ENCODE measurements around the gene IRF9.

Gene IRF9

DNA sequence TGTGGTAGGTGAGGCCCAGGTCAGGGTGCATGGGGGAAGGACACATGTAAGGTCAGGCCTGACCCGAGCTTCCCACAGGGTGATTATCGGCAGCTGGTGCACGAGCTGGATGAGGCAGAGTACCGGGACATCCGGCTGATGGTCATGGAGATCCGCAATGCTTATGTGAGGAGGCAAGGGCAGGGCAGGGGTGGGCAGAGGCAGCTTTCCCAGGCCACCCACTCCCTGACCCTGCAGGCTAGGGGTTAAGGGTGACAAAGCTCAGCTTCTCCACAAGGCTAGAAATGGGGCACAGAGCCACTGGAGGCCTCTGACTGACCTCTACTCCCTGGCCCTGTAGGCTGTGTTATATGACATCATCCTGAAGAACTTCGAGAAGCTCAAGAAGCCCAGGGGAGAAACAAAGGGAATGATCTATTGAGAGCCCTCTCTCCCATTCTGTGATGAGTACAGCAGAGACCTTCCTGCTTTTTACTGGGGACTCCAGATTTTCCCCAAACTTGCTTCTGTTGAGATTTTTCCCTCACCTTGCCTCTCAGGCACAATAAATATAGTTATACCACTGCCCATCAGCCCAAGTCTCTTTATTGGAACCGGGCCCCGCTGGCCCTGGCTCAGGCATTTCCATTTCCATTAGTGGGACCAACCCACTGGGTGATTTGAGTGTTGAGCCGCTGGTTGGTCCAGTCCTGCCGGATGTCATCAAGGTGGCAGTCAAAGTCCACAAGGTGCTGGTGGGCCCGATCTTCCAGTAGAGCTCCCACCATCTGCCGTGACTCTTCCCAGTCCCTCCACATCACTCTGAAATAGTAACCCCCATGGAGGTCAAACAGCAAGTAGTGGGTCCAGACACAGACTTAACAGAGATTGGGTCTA is 22.4 kb upstream of the IRF9 start:
- no peaks in the 10 kb centered on the region; the same call in 1 of the 2 replicates for H3K4me1 ChIP-seq (ENCODE audit: insufficient read depth, low read length)
- no peak overlapping the region for H3K9ac ChIP-seq (ENCODE audit: low read depth, low read length)
- no peaks in the 10 kb centered on the region for H3K9me3 ChIP-seq (ENCODE audit: control insufficient read depth, insufficient read depth, low read length)
- H3K36me3 ChIP-seq (ENCODE audit: insufficient read depth, low read length), result no peaks in the 10 kb centered on the region

DNA sequence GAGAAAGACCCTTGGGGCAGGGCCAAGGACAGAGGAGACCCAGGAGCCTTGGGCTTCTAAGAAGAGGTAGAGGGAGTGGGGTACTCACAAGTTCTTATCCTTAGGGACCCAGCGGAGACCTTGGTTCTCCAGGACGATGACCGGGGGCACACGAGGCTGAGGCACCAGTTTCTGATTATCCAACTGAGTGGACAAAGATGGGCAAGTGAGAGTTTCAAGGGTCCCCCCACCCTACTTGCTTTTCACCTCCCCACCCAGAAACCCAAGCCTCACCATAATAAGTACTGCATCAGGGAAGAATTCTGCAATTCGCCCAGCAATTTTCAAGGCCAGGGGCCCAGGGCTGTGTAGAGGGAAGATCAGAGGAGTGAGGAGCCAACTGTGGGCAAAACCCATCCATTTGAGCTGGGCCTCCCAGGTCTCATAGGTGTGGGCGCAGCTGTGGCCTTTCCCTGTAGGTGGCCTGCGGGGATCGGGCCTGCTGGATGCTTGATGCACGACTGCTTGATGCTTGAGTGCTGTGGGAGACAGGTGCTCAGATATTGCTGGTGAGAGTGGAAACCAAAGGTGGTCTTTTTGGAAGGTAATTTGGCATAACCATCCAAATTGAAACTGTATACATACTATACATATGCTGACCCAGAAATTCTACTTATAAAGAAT is 21.7 kb upstream of the IRF9 start:
- Histone ChIP-seq H3K9me3 (ENCODE audit: control insufficient read depth, insufficient read depth, low read length) (no peaks in the 10 kb centered on the region), H3K36me3 (ENCODE audit: insufficient read depth, low read length) (peaks cover 2% of the 10 kb centered on the region; the same call in 1 of the 2 replicates), H3K4me1 (ENCODE audit: insufficient read depth, low read length) (no peaks in the 10 kb centered on the region; the same call in 1 of the 2 replicates), H3K9ac (ENCODE audit: low read depth, low read length) (no peak overlapping the region)

DNA sequence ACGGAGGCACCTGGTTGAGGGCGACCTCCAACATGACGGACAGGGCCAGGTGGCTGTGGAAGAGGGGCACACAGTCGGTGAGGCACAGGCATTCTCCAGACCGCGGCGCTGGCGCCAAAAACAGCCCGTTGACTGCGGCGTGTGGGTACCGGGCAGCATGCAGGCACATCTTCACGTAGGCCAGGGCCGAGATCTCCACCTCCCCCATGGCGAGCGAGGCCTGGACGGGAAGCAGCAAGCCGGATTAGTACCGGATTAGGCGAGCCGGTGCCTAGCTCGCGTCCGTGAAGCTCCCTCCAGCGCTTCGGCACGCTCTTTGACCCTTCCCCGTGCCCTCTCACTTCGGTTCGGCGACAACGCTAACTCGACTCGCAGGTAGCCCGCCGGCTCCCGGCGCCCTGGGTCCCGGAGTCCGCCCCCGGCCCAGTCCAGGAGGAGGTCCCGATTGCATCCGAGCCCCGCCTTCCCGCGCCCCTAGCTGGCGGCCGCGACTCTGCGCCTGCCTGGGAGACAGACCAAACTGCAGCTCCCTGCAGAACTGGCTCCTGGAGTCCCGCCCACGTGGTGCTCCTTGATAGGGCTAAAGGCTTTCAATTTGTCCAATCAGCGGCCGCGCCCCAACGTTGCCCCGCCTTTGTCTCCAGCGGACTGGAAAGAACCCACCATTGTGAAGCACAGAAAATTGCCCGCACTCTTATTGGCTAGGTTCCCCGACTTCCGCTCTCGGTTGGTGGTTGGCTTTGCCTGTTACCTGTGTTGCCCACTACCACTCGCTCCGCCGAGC is 19.8 kb upstream of the IRF9 start, which contains the start of gene EMC9:
Gene EMC9, minus strand, starts transcription at position 495 of the 784 bp plus-strand sequence. Its CDS starts 287 bp downstream, at position 208.
- Histone ChIP-seq H3K9me3 (ENCODE audit: control insufficient read depth, insufficient read depth, low read length) (no peaks in the 10 kb centered on the region), H3K9ac (ENCODE audit: low read depth, low read length) (peak within 1 kb of the TSS; percentile 89), H3K4me1 (ENCODE audit: insufficient read depth, low read length) (no peaks in the 10 kb centered on the region; the same call in 1 of the 2 replicates), H3K36me3 (ENCODE audit: insufficient read depth, low read length) (peaks cover 2% of the 10 kb centered on the region; the same call in 1 of the 2 replicates)

DNA sequence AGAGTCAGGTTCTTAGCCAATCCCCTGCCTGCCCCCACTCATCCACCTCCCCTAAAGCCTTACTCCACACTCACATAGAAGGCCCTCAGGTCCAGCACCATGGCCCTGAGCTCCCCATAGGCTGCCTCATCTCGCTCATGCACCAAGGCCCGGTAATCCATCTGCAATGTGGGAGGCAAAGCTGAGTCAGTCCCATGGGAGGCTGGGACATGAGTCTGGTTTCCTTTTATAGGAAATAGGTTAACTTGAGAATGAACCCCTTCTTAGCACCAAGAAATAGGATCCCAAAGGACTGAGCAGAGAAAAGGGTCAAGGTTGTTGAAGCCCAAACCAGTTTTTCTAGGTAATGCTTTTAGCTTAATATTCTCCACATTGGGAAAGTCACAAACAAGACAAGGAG is 17.6 kb upstream of the IRF9 start:
- H3K9ac ChIP-seq (ENCODE audit: low read depth, low read length), result no peak overlapping the region
- H3K4me1 ChIP-seq (ENCODE audit: insufficient read depth, low read length), result peaks cover 5% of the 10 kb centered on the region; the same call in 1 of the 2 replicates
- no peaks in the 10 kb centered on the region for H3K9me3 ChIP-seq (ENCODE audit: control insufficient read depth, insufficient read depth, low read length)
- peaks cover 2% of the 10 kb centered on the region; the same call in 1 of the 2 replicates for H3K36me3 ChIP-seq (ENCODE audit: insufficient read depth, low read length)

DNA sequence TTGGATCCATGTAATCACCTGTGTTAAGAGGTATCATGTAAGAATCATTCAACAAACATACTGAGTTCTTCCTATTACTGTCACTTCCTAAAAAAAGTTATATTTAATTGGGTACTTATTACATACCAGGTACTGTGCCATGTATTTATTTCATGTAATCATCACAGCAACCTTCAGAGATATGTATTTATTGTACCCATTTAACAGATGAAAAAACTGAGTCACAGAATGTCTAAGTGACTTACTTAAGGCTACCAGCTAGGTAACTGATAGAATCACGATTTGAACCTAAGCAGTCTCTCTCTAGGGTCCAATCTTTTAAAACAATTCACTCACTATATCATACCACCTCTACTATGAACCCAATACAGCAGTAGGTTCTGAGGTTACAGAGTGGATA is 16.6 kb upstream of the IRF9 start:
- no peaks in the 10 kb centered on the region for H3K9me3 ChIP-seq (ENCODE audit: control insufficient read depth, insufficient read depth, low read length)
- H3K36me3 ChIP-seq (ENCODE audit: insufficient read depth, low read length), result peaks cover 6% of the 10 kb centered on the region; the same call in 1 of the 2 replicates
- H3K9ac ChIP-seq (ENCODE audit: low read depth, low read length), result no peak overlapping the region
- peaks cover 6% of the 10 kb centered on the region; the same call in 1 of the 2 replicates for H3K4me1 ChIP-seq (ENCODE audit: insufficient read depth, low read length)

DNA sequence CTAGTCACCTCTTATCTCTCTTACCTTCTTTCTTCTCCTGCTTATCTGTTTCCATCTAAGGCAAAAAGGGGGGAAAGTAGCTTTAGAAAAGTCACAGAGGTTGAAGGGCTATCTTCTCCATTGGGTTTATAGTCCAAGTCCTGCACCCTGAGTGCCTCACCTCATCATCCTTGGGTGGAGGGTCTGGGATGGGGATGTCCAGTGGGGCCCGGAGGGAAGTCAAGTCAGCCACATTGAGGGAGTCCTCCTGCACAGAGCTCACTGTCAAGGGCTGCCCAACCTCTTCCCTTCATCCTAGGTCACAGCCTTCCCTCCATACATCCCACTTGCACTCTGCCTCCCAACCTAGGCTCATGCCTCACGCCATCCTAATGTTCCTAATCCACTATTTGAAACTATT is 15.8 kb upstream of the IRF9 start:
- peaks cover 7% of the 10 kb centered on the region; the same call in 1 of the 2 replicates for H3K36me3 ChIP-seq (ENCODE audit: insufficient read depth, low read length)
- H3K9ac ChIP-seq (ENCODE audit: low read depth, low read length), result no peak overlapping the region
- no peaks in the 10 kb centered on the region for H3K9me3 ChIP-seq (ENCODE audit: control insufficient read depth, insufficient read depth, low read length)
- peaks cover 6% of the 10 kb centered on the region; the same call in 1 of the 2 replicates for H3K4me1 ChIP-seq (ENCODE audit: insufficient read depth, low read length)

DNA sequence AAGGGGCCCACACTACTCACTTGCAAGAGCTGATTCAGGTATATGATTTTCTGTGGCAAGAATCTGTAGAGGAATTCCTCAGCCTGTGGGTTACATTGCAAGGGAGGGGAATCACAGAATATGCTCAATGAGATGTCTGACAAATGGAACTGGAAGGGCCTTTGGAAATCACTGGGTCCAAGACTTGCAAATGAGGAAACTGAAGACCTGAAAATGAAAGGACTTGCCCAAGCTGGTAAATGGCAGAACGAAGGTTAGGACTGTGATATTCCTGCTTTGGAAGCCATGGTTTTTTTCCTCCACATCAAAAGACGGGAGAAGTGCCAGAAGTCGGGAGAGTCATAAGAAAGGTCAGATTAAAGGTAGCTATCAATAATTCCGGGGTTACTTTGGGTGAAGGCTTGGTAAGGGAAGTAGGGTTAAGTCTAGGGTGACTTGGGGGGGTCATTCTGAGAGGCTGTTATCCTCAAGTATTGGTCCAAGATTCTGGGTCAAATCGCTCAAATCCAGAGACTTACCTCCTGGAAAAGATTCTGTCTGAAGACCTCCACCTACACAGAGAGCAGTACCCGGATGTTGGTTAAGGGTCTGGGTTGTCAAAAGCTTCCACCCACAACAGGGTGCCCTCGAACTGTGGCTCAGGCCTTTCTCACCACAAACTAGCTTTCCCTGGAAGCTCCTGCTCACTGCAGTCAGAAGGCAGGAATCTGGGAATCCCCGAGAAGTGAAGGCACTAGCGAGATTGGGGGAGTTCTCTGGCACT is 15.2 kb upstream of the IRF9 start:
- peak overlapping the region; percentile 60 for H3K9ac ChIP-seq (ENCODE audit: low read depth, low read length)
- no peaks in the 10 kb centered on the region for H3K9me3 ChIP-seq (ENCODE audit: control insufficient read depth, insufficient read depth, low read length)
- peaks cover 7% of the 10 kb centered on the region; the same call in 1 of the 2 replicates for H3K36me3 ChIP-seq (ENCODE audit: insufficient read depth, low read length)
- H3K4me1 ChIP-seq (ENCODE audit: insufficient read depth, low read length), result peaks cover 6% of the 10 kb centered on the region; the same call in 1 of the 2 replicates

DNA sequence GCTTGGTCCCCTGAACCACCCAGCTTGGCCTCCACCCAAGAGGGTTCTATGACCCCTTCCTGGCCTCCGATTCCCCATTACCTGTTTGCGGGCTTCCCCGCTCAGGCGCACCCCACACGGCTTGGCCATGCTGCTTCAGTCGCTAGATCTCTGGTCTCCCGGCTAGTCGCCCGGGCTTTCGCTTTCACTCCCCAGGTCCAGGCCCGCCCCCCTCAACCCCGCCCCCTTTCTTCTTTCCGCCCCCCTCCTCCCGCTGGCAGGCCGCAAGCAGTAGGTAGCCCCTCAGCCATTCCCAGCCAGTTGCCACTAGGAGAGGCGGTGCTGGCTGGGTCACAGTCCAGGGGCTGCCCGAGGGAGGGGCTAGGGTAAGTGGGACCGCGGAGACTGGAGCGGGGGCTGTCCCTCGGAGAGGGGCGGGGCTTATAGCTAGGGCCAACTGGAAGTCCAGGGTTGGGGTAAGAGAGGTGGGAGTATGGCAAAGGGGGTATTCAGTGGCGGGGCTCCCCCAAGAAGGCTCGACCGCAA is 14.6 kb upstream of the IRF9 start, which contains the start of gene PSME2:
Gene PSME2, minus strand, starts transcription at position 158 of the 525 bp plus-strand sequence. Its CDS starts 29 bp downstream, at position 129.
- Histone ChIP-seq H3K9me3 (ENCODE audit: control insufficient read depth, insufficient read depth, low read length) (no peaks in the 10 kb centered on the region), H3K36me3 (ENCODE audit: insufficient read depth, low read length) (peaks cover 7% of the 10 kb centered on the region; the same call in 1 of the 2 replicates), H3K9ac (ENCODE audit: low read depth, low read length) (peak within 1 kb of the TSS; percentile 95), H3K4me1 (ENCODE audit: insufficient read depth, low read length) (peaks cover 6% of the 10 kb centered on the region; the same call in 1 of the 2 replicates)

DNA sequence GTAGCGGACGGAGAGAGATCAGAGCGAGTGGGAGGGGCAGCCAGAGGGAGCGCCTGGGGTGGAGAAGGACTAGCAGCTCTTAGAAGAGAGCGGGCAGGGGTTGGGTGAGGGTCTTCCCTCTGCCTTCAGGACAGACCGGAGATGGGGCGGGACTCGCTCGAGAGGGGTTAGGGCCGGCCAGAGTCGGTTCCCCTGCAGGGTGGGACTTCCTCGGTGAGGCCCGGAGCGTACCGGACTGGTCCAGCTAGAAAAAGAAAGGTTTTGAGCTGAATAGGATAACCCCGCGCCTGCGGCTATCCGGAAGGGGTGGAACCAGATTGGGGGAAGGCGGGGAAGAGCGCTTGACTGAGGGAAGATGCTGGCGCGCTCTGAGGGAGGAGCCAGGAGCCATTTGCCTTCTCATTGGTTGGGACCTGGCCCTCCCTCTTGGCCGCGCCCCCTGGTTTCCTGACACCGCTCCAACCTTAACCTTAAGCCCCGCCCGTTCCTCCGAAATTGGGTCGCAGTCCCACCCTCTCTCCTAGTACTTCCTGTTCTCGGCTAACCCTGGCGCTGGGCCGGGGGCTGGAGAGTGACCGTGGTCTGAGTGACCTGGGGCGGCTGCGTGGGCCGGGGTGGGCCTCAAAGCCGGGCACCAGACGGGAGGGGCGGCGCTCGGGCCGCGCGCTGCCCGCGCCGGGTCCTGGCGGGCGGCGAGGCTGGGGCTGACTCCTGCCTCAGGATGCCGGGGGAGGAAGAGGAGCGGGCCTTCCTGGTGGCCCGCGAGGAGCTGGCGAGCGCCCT is 13.9 kb upstream of the IRF9 start, which contains the start of gene RNF31:
Gene RNF31, plus strand, starts transcription at position 521 of the 783 bp plus-strand sequence. Its CDS starts 201 bp downstream, at position 722.
- H3K4me1 ChIP-seq (ENCODE audit: insufficient read depth, low read length), result peaks cover 6% of the 10 kb centered on the region; the same call in 1 of the 2 replicates
- no peaks in the 10 kb centered on the region for H3K9me3 ChIP-seq (ENCODE audit: control insufficient read depth, insufficient read depth, low read length)
- peak within 1 kb of the TSS; percentile 95 for H3K9ac ChIP-seq (ENCODE audit: low read depth, low read length)
- peaks cover 10% of the 10 kb centered on the region; the same call in 1 of the 2 replicates for H3K36me3 ChIP-seq (ENCODE audit: insufficient read depth, low read length)

DNA sequence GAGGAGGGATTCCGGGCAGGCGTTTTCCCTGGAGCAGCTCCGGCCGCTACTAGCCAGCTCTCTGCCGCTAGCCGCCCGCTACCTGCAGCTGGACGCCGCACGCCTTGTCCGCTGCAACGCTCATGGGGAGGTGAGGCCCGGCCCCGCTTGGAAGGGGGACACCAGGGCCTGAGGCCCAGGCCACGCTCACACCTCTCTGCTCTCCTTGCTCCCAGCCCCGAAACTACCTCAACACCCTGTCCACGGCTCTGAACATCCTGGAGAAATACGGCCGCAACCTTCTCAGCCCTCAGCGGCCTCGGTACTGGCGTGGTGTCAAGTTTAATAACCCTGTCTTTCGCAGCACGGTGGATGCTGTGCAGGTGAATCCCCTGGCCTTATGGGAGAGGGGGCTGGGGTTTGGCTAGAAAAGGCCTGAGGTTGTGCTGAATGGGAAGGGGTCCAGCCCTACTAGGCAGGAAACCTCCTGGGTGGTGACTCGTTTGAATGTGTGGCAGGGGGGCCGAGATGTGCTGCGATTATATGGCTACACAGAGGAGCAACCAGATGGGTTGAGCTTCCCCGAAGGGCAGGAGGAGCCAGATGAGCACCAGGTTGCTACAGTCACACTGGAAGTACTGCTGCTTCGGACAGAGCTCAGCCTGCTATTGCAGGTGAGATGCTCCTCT is 13.2 kb upstream of the IRF9 start:
- Histone ChIP-seq H3K36me3 (ENCODE audit: insufficient read depth, low read length) (peaks cover 10% of the 10 kb centered on the region; the same call in 1 of the 2 replicates), H3K4me1 (ENCODE audit: insufficient read depth, low read length) (peaks cover 6% of the 10 kb centered on the region; the same call in 1 of the 2 replicates), H3K9ac (ENCODE audit: low read depth, low read length) (peak overlapping the region; percentile 95), H3K9me3 (ENCODE audit: control insufficient read depth, insufficient read depth, low read length) (no peaks in the 10 kb centered on the region)

DNA sequence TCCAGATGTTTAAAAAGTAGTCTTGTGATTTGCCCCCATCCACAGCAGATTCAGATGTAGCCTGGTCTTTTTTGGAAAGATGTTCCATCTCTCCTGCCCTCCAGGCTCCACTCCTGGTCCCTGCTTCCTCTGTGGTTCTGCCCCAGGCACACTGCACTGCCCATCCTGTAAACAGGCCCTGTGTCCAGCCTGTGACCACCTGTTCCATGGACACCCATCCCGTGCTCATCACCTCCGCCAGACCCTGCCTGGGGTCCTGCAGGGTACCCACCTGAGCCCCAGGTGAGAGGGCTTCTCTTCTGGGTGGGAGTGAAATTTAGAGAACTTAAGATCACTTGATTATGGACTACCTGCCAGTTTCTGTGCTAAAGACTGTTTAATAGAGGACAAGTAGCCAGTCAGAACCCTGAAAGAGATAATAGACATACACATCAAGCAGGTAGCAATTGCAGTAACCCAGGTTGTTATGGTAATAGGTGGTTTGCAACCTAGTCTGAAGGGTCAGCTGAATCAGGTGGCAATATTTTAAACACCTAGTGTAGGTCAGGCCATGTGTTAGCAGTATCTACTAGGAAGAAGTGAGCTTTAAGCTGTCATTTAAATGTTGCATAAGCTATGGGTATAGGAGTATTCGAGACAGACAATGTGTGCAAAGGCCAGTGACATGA is 11.6 kb upstream of the IRF9 start:
- Histone ChIP-seq H3K9ac (ENCODE audit: low read depth, low read length) (no peak overlapping the region), H3K4me1 (ENCODE audit: insufficient read depth, low read length) (peaks cover 6% of the 10 kb centered on the region; the same call in 1 of the 2 replicates), H3K36me3 (ENCODE audit: insufficient read depth, low read length) (peaks cover 7% of the 10 kb centered on the region), H3K9me3 (ENCODE audit: control insufficient read depth, insufficient read depth, low read length) (no peaks in the 10 kb centered on the region)
